OCI-LY1 (cell line): Measurements from ENCODE around the gene ELMO3.
A peak's percentile ranks its signal among the peaks of the same experiment; 100 is the strongest.

ENCODE experiments used
- H2AFZ ChIP-seq: fragments of 200-600 bp; sonication (generic), shearing (Covaris generic); 2 replicates; pipeline ENCODE4 v1.6.0; 2014; ENCODE audit warnings: antibody characterized with exemption, mild to moderate bottlenecking, low read length
- H3F3A ChIP-seq: fragments of 200-600 bp; sonication (generic), shearing (Covaris generic); 2 replicates; pipeline ENCODE4 v1.6.0; 2014; ENCODE audit warnings: mild to moderate bottlenecking, antibody characterized with exemption, low read length, moderate library complexity; ENCODE audit not compliant: insufficient read depth
- H3K27ac ChIP-seq: fragments of 200-600 bp; sonication (generic); 2 replicates; pipeline ENCODE4 v1.5.1; 2014; ENCODE audit warnings: low read length, mixed run types, mild to moderate bottlenecking, low read depth; ENCODE audit not compliant: poor library complexity, severe bottlenecking
- H3K27me3 ChIP-seq: fragments of 200-600 bp; sonication (generic); 2 replicates; pipeline ENCODE4 v1.6.0; 2014; ENCODE audit warnings: antibody characterized with exemption, mild to moderate bottlenecking, low read length, moderate library complexity; ENCODE audit not compliant: insufficient read depth
- H3K36me3 ChIP-seq: fragments of 200-600 bp; sonication (generic); 2 replicates; pipeline ENCODE4 v1.6.1; 2014; ENCODE audit warnings: mild to moderate bottlenecking, antibody characterized with exemption, low read length, moderate library complexity, mixed read lengths; ENCODE audit not compliant: insufficient read depth
- H3K4me1 ChIP-seq: fragments of 200-600 bp; sonication (generic); 2 replicates; pipeline ENCODE4 v1.5.1; 2014; ENCODE audit warnings: mild to moderate bottlenecking, low read length, moderate library complexity; ENCODE audit not compliant: insufficient read depth, severe bottlenecking
- H3K4me2 ChIP-seq: fragments of 200-600 bp; sonication (generic), shearing (Covaris generic); 2 replicates; pipeline ENCODE4 v1.6.1; 2014; ENCODE audit warnings: low read length
- H3K4me3 ChIP-seq: fragments of 200-600 bp; sonication (generic); 2 replicates; pipeline ENCODE4 v1.5.1; 2014; ENCODE audit warnings: low read length, low read depth, mild to moderate bottlenecking, mixed read lengths; ENCODE audit not compliant: poor library complexity, severe bottlenecking
- H3K79me2 ChIP-seq: fragments of 200-600 bp; shearing (Covaris generic); 2 replicates; pipeline ENCODE4 v1.6.1; 2016; ENCODE audit warnings: mixed run types, low read length, mixed read lengths; ENCODE audit not compliant: insufficient read depth
- H3K9ac ChIP-seq: fragments of 200-600 bp; sonication (generic), shearing (Covaris generic); 2 replicates; pipeline ENCODE4 v1.6.1; 2014; ENCODE audit warnings: mild to moderate bottlenecking, low read length, mixed read lengths
- H3K9me2 ChIP-seq: fragments of 200-600 bp; sonication (generic), shearing (Covaris generic); 2 replicates; pipeline ENCODE4 v1.6.1; 2014; ENCODE audit warnings: low read depth, mild to moderate bottlenecking, low read length, mixed read lengths
- H3K9me3 ChIP-seq: fragments of 200-600 bp; shearing (Covaris generic); 2 replicates; pipeline ENCODE4 v1.6.1; 2014; ENCODE audit warnings: low read length, mixed read lengths
- H4K20me1 ChIP-seq: fragments of 200-600 bp; sonication (generic), shearing (Covaris generic); 2 replicates; pipeline ENCODE4 v1.6.0; 2016; ENCODE audit warnings: mild to moderate bottlenecking, low read length; ENCODE audit not compliant: insufficient read depth
- CTCF ChIP-seq: fragments of 200-600 bp; sonication (generic), shearing (Covaris generic); IDR thresholded peaks from 2 replicates; pipeline ENCODE4 v1.5.1; 2017; ENCODE audit warnings: mild to moderate bottlenecking, antibody characterized with exemption, low read length, moderate library complexity, mixed read lengths
- EZH2 ChIP-seq: fragments of 200-600 bp; sonication (generic), shearing (Covaris generic); IDR thresholded peaks from 2 replicates; pipeline ENCODE4 v1.8.0; 2017; ENCODE audit warnings: borderline replicate concordance, mixed run types, mild to moderate bottlenecking, antibody characterized with exemption, low read length, moderate library complexity, mixed read lengths

ELMO3 gene

GRCh38 chr16:67163999-67164558 is 34.9 kb upstream of the ELMO3 start:
- H3K4me2 ChIP-seq: peak overlapping the region; percentile 56; the same call in 1 of the 2 replicates
- H3K9ac ChIP-seq: no peak overlapping the region
- no peaks in the 10 kb centered on the region; the same call in 1 of the 2 replicates for H3K27me3 ChIP-seq

GRCh38 chr16:67164599-67165061 is 34.3 kb upstream of the ELMO3 start, which contains the start of gene HSF4:
Gene HSF4 (plus strand): TSS chr16:67164745. CDS start chr16:67164812, 67 bp downstream.
- H3K4me3 ChIP-seq: peak within 1 kb of the TSS; percentile 44
- H3K9me2 ChIP-seq: no peaks in the 10 kb centered on the region
- H3K79me2 ChIP-seq: no peaks in the 10 kb centered on the region
- H3K27me3 ChIP-seq: no peaks in the 10 kb centered on the region; the same call in 1 of the 2 replicates
- no peaks in the 10 kb centered on the region for H4K20me1 ChIP-seq
- H2AFZ ChIP-seq: no peak within 1 kb of the TSS
- H3F3A ChIP-seq: no peaks in the 10 kb centered on the region
- TF ChIP-seq CTCF (no peak), EZH2 (no peak)
- peak within 1 kb of the TSS; percentile 56 for H3K4me2 ChIP-seq
- no peak within 1 kb of the TSS for H3K27ac ChIP-seq
- peaks cover 19% of the 10 kb centered on the region for H3K4me1 ChIP-seq
- H3K36me3 ChIP-seq: no peaks in the 10 kb centered on the region
- H3K9ac ChIP-seq: no peak within 1 kb of the TSS
- H3K9me3 ChIP-seq: no peaks in the 10 kb centered on the region

More at GRCh38 chr16:67163999-67164558, 34.9 kb upstream of the ELMO3 start:
- Histone ChIP-seq H3K9me3 (no peaks in the 10 kb centered on the region), H3K27ac (no peak overlapping the region), H4K20me1 (no peaks in the 10 kb centered on the region), H3K9me2 (no peaks in the 10 kb centered on the region), H3K4me3 (peak overlapping the region; percentile 44), H3K79me2 (no peaks in the 10 kb centered on the region), H3K36me3 (no peaks in the 10 kb centered on the region), H2AFZ (no peak overlapping the region), H3F3A (no peaks in the 10 kb centered on the region), H3K4me1 (peaks cover 20% of the 10 kb centered on the region)
- TF ChIP-seq CTCF: no peak
- TF ChIP-seq EZH2: no peak

- H3K27me3 ChIP-seq: no peaks in the 10 kb centered on the region; the same call in 1 of the 2 replicates
- no peak overlapping the region for H3K4me3 ChIP-seq
- no peaks in the 10 kb centered on the region for H3K9me2 ChIP-seq
- H3K79me2 ChIP-seq: no peaks in the 10 kb centered on the region
- no peak overlapping the region for H2AFZ ChIP-seq
- H3K4me2 ChIP-seq: no peak overlapping the region
- no peaks in the 10 kb centered on the region for H3K9me3 ChIP-seq
- no peak overlapping the region for H3K9ac ChIP-seq
- no peaks in the 10 kb centered on the region for H3F3A ChIP-seq
- TF ChIP-seq EZH2 (no peak), CTCF (no peak)
- H3K36me3 ChIP-seq: no peaks in the 10 kb centered on the region
- no peaks in the 10 kb centered on the region for H4K20me1 ChIP-seq
- H3K27ac ChIP-seq: no peak overlapping the region
- H3K4me1 ChIP-seq: peaks cover 21% of the 10 kb centered on the region
Observed at GRCh38 chr16:67165121-67166078, 33.5 kb upstream of the ELMO3 start.
